Measurements from ENCODE around the gene LRP2.

DNA sequence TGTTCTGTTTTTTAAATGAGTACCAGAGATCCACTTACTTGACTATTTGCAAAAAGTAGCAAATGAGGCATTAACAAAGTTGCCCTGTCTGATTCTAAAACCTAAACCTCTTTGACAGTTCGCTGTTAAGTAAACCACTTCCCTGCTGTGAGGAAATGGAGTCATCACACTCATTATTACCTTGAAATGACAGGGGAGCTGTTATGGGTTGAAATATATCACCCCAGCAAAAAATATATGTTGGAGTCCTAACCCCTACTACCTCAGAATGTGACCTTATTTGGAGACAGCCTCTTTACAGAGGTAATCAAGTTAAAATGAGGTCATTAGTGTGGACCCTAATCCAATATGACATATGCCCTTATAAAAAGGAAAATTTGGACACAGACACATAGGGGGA is 256.9 kb downstream of the LRP2 start:
- TF ChIP-seq, protein P1, sequence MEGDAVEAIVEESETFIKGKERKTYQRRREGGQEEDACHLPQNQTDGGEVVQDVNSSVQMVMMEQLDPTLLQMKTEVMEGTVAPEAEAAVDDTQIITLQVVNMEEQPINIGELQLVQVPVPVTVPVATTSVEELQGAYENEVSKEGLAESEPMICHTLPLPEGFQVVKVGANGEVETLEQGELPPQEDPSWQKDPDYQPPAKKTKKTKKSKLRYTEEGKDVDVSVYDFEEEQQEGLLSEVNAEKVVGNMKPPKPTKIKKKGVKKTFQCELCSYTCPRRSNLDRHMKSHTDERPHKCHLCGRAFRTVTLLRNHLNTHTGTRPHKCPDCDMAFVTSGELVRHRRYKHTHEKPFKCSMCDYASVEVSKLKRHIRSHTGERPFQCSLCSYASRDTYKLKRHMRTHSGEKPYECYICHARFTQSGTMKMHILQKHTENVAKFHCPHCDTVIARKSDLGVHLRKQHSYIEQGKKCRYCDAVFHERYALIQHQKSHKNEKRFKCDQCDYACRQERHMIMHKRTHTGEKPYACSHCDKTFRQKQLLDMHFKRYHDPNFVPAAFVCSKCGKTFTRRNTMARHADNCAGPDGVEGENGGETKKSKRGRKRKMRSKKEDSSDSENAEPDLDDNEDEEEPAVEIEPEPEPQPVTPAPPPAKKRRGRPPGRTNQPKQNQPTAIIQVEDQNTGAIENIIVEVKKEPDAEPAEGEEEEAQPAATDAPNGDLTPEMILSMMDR (IDR thresholded peaks at IDR 0.05) = no peak
- no peak for TF ChIP-seq POLR2A (IDR thresholded peaks at IDR 0.05)

Measured in thyroid gland (tissue), 4 donors.